HEK293T (cell line): ENCODE results near the gene NOP56.

Experiments used
- CTCF ChIA-PET: fragments of 350-600 bp; formaldehyde crosslinking; extraction: SDS; loops from one replicate; lab custom pipeline; 2021; ENCODE audit warnings: antibody characterized with exemption, inconsistent platforms; lab: Yijun Ruan, JAX
- POLR2A ChIA-PET: fragments of 350-600 bp; formaldehyde crosslinking; extraction: SDS; loops from one replicate; lab custom pipeline; 2020; ENCODE audit warnings: antibody characterized with exemption, inconsistent platforms; lab: Yijun Ruan, JAX
- DNase-seq: peaks from one replicate; pipeline ENCODE4 v3.0.0; 2012; ENCODE audit warnings: mixed read lengths; ENCODE audit errors: extremely low spot score
- ARNT ChIP-seq: fragments of 450-650 bp; IDR thresholded peaks from 2 replicates; pipeline ENCODE4 v1.6.1; 2017; ENCODE audit warnings: mild to moderate bottlenecking
- BHLHE40 ChIP-seq: fragments of 450-650 bp; IDR thresholded peaks from 2 replicates; pipeline ENCODE4 v1.6.1; 2016; ENCODE audit warnings: mild to moderate bottlenecking, moderate library complexity, borderline replicate concordance
- CTBP1 ChIP-seq: fragments of 450-650 bp; IDR thresholded peaks from 2 replicates; pipeline ENCODE4 v1.6.1; 2016; ENCODE audit warnings: borderline replicate concordance
- ELF4 ChIP-seq: fragments of 450-650 bp; IDR thresholded peaks from 2 replicates; pipeline ENCODE4 v1.6.1; 2017; ENCODE audit warnings: antibody characterized with exemption
- FOXA1 ChIP-seq: fragments of 450-650 bp; IDR thresholded peaks from 2 replicates; pipeline ENCODE4 v1.6.1; 2016; ENCODE audit warnings: mild to moderate bottlenecking
- FOXK2 ChIP-seq: fragments of 450-650 bp; IDR thresholded peaks from 2 replicates; pipeline ENCODE4 v1.6.1; 2016; ENCODE audit warnings: mild to moderate bottlenecking
- FOXM1 ChIP-seq: fragments of 450-650 bp; IDR thresholded peaks from 2 replicates; pipeline ENCODE4 v1.6.1; 2017; ENCODE audit warnings: mild to moderate bottlenecking, borderline replicate concordance
- HDGF ChIP-seq: fragments of 450-650 bp; IDR thresholded peaks from 2 replicates; pipeline ENCODE4 v1.6.1; 2017; ENCODE audit warnings: antibody characterized with exemption, borderline replicate concordance
- L3MBTL2 ChIP-seq: fragments of 450-650 bp; conservative IDR thresholded peaks from 2 replicates; pipeline ENCODE4 v1.6.1; 2016; ENCODE audit warnings: mild to moderate bottlenecking
- LEF1 ChIP-seq: fragments of 450-650 bp; IDR thresholded peaks from 2 replicates; pipeline ENCODE4 v1.6.1; 2017; ENCODE audit warnings: mild to moderate bottlenecking, borderline replicate concordance
- NFRKB ChIP-seq: fragments of 450-650 bp; IDR thresholded peaks from 2 replicates; pipeline ENCODE4 v1.6.1; 2016; ENCODE audit warnings: mild to moderate bottlenecking, moderate library complexity
- PKNOX1 ChIP-seq: fragments of 450-650 bp; IDR thresholded peaks from 2 replicates; pipeline ENCODE4 v1.6.1; 2016
- SP1 ChIP-seq: fragments of 450-650 bp; IDR thresholded peaks from 2 replicates; pipeline ENCODE4 v1.6.1; 2017
- SUZ12 ChIP-seq: fragments of 450-650 bp; IDR thresholded peaks from 2 replicates; pipeline ENCODE4 v1.6.1; 2016; ENCODE audit warnings: mild to moderate bottlenecking
- TARDBP ChIP-seq: fragments of 450-650 bp; IDR thresholded peaks from 2 replicates; pipeline ENCODE4 v1.6.1; 2016
- ZNF384 ChIP-seq: fragments of 450-650 bp; IDR thresholded peaks from 2 replicates; pipeline ENCODE4 v1.6.1; 2016

Gene NOP56

GRCh38 chr20:2653556-2654383, 1.3 kb downstream of the NOP56 start:
- ChIA-PET CTCF (interaction anchor here (0.7 kb wide), 1 partner anchor 131 kb away, joined by 4 read pairs; no protein-coding TSS in a partner anchor), POLR2A (interaction anchor here (1.0 to 7.0 kb wide), 11 partner anchors 9 to 187 kb away, joined by 3 to 79 read pairs (median 7); partner anchors contain the start of genes IDH3B, SNRPB and ZNF343)
- TF ChIP-seq FOXA1 (no peak), HDGF (no peak), ARNT (no peak), NFRKB (no peak), TARDBP (no peak), LEF1 (no peak)
- DNase-seq: no peak

DNA sequence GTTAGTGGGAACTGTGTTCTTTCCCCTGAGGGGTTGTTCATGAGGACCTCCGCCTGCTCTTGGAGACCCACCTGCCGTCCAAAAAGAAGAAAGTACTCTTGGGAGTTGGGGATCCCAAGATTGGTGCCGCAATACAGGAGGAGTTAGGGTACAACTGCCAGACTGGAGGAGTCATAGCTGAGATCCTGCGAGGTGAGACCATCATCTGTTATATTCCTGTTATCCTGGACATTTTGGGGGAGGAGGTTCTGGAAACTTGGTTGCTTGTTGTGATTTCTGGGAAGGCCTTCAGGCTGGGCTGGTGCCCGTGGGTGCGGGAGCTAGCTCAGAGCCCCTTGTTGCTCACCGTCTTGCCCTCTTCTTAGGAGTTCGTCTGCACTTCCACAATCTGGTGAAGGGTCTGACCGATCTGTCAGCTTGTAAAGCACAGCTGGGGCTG, 2.0 kb downstream of the NOP56 start:
- POLR2A ChIA-PET: interaction anchor here (1.0 to 7.0 kb wide), 4 partner anchors 9 to 184 kb away, joined by 3 to 79 read pairs (median 18); partner anchors contain the start of genes IDH3B and SNRPB
- CTCF ChIA-PET: no interaction called here
- no peak for DNase-seq
- TF ChIP-seq NFRKB: no peak
- no peak for TF ChIP-seq ZNF384
- no peak for TF ChIP-seq FOXM1
- no peak for TF ChIP-seq L3MBTL2
- no peak for TF ChIP-seq FOXK2
- TF ChIP-seq PKNOX1: no peak
- TF ChIP-seq SP1: no peak
- TF ChIP-seq LEF1: no peak
- no peak for TF ChIP-seq FOXA1
- TF ChIP-seq TARDBP: no peak
- no peak for TF ChIP-seq BHLHE40
- TF ChIP-seq ELF4: no peak
- TF ChIP-seq SUZ12: no peak

GRCh38 chr20:2654831-2655230, 2.4 kb downstream of the NOP56 start:
- ChIA-PET POLR2A (interaction anchor here (1.0 to 7.0 kb wide), 3 partner anchors 9 to 185 kb away, joined by 3 to 79 read pairs (median 34); partner anchors contain the start of genes IDH3B and SNRPB), CTCF (no interaction called here)
- no peak for DNase-seq
- TF ChIP-seq SUZ12: no peak
- TF ChIP-seq ELF4: no peak
- TF ChIP-seq FOXK2: no peak

DNA sequence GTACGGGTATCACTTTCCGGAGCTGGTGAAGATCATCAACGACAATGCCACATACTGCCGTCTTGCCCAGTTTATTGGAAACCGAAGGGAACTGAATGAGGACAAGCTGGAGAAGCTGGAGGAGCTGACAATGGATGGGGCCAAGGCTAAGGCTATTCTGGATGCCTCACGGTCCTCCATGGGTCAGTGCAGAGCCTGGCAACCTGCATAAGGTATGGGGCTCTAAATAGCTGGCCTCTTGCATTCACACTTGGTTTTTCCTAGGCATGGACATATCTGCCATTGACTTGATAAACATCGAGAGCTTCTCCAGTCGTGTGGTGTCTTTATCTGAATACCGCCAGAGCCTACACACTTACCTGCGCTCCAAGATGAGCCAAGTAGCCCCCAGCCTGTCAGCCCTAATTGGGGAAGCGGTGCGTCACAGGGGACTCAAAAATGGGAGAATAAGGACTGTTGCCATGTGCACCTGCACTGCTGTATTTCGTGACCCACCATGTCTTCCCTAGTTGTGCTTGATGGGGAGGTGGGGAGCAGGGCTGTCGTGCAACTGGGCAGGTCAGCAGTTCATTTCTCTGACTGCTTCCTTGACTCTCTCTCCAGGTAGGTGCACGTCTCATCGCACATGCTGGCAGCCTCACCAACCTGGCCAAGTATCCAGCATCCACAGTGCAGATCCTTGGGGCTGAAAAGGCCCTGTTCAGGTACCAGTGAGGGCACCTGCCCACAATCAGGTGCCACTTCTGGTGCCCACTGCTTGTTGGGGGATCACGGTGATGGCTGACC, 3.1 kb downstream of the NOP56 start:
- POLR2A ChIA-PET: interaction anchor here (1.0 to 7.0 kb wide), 3 partner anchors 8 to 186 kb away, joined by 3 to 79 read pairs (median 34); partner anchors contain the start of genes IDH3B and SNRPB
- CTCF ChIA-PET: no interaction called here

DNA sequence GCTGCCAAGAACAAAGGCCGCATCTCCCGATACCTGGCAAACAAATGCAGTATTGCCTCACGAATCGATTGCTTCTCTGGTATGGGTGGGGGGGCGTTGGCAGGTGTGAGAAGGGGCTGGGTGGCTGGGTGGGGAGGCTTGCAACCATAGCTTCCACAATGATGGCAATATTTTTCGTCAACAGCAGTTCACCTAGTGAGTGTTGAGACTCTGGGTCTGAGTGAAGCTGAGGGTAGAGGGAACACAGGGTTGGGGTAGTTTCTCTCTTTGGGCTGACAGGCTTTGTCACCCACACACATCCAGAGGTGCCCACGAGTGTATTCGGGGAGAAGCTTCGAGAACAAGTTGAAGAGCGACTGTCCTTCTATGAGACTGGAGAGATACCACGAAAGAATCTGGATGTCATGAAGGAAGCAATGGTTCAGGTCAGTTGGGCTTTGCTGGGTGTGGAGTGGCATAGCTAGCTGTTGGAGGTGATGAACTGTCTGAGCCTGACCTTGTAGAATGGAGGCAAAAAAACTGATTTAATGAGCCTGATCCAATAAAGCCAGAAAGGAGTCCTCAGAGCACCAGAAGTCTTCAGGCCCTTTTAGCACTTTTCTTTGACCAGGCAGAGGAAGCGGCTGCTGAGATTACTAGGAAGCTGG, 4.2 kb downstream of the NOP56 start:
- CTCF ChIA-PET: no interaction called here
- POLR2A ChIA-PET: interaction anchor here (0.6 to 7.0 kb wide), 5 partner anchors 7 to 135 kb away, joined by 3 to 79 read pairs (median 3); partner anchors contain the start of gene IDH3B

More for the DNA sequence above, 3.1 kb downstream of the NOP56 start:
- TF ChIP-seq TARDBP (no peak), ELF4 (no peak), SP1 (no peak), FOXK2 (no peak), FOXM1 (no peak), NFRKB (no peak)
- no peak for DNase-seq

DNA sequence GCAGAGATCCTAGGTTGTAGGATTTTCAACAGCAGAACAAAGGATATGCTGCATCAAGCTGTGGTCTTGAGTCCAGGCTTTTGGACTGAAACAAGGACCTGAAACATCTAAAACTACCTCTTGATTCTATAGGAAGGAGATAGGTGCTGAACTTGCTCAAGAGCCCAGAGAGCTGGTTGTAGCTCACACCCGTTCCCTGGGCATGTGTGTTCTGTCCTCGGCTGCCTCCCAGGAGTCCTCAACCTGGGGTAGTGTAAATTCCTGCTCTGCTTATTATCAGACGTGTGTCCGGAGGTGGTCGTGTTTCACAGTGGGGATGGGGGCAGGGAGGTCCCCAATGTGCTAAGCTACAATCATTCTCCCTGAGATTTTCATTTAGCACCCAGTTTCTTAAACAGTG, 4.8 kb downstream of the NOP56 start:
- ChIA-PET CTCF (no interaction called here), POLR2A (interaction anchor here (1.0 to 7.0 kb wide), 4 partner anchors 7 to 135 kb away, joined by 3 to 79 read pairs (median 3); partner anchors contain the start of gene IDH3B)
- DNase-seq: no peak
- TF ChIP-seq FOXM1 (no peak), HDGF (no peak), SP1 (no peak), ARNT (no peak), ZNF384 (no peak), CTBP1 (no peak), FOXK2 (no peak), LEF1 (no peak), PKNOX1 (no peak), FOXA1 (no peak), BHLHE40 (no peak)

More for the DNA sequence above, 4.2 kb downstream of the NOP56 start:
- TF ChIP-seq TARDBP (no peak), FOXM1 (no peak), SP1 (no peak)
- DNase-seq: no peak
